Skin epidermis (tissue), 12 donors: Measurements from ENCODE around the gene KIR3DL1.
A peak's percentile ranks its signal among the peaks of the same experiment; 100 is the strongest.
"Not testable (repeated sequence)": the region's sequence is repeated elsewhere in the genome, so short reads cannot be mapped to it uniquely, and the experiment has no call there.

Source experiments
- H3K27ac ChIP-seq, 21 experiments: fragments of 200-600 bp; sonication (generic) in 11 of 21; one replicate each; pipeline ENCODE4 v1.5.0; 2020; ENCODE audit warnings: mild to moderate bottlenecking in 3 of 21, inconsistent platforms in 2 of 21, moderate library complexity in 2 of 21
- H3K4me3 ChIP-seq, 7 experiments: fragments of 200-600 bp; sonication (generic) in 2 of 7; one replicate each; pipeline ENCODE4 v1.5.0; 2020; ENCODE audit warnings: inconsistent platforms in 2 of 7, mild to moderate bottlenecking in 2 of 7, moderate library complexity in 1 of 7

KIR3DL1 gene

GRCh38 chr19:54816251-54816650 lies at the start of gene KIR3DL1:
Gene KIR3DL1 (plus strand): TSS chr19:54816468.
- H3K27ac ChIP-seq, H3K4me3 ChIP-seq: not testable (repeated sequence)

GRCh38 chr19:54769646-54770045 lies 46.6 kb upstream of the KIR3DL1 start, which contains the start of gene KIR2DL1:
Gene KIR2DL1 (plus strand): TSS chr19:54769793. CDS start chr19:54769851, 58 bp downstream.
- H3K4me3 ChIP-seq, H3K27ac ChIP-seq: not testable (repeated sequence)

DNA sequence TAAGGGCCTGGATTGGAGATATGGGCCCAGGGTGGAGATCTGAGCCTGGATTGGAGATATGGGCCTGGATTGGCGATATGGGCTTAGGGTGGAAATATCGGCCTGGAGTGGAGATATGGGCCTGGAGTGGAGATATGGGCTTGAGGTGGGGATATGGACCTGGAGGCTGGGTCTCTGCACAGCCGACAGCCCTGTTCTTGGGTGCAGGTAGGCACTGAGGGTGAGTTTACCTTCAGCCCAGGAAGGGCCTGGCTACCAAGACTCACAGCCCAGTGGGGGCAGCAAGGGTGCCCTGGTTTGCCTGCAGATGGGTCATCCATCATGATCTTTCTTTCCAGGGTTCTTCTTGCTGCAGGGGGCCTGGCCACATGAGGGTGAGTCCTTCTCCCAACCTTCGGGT lies 45.8 kb upstream of the KIR3DL1 start:
- H3K4me3 ChIP-seq, H3K27ac ChIP-seq: not testable (repeated sequence)

DNA sequence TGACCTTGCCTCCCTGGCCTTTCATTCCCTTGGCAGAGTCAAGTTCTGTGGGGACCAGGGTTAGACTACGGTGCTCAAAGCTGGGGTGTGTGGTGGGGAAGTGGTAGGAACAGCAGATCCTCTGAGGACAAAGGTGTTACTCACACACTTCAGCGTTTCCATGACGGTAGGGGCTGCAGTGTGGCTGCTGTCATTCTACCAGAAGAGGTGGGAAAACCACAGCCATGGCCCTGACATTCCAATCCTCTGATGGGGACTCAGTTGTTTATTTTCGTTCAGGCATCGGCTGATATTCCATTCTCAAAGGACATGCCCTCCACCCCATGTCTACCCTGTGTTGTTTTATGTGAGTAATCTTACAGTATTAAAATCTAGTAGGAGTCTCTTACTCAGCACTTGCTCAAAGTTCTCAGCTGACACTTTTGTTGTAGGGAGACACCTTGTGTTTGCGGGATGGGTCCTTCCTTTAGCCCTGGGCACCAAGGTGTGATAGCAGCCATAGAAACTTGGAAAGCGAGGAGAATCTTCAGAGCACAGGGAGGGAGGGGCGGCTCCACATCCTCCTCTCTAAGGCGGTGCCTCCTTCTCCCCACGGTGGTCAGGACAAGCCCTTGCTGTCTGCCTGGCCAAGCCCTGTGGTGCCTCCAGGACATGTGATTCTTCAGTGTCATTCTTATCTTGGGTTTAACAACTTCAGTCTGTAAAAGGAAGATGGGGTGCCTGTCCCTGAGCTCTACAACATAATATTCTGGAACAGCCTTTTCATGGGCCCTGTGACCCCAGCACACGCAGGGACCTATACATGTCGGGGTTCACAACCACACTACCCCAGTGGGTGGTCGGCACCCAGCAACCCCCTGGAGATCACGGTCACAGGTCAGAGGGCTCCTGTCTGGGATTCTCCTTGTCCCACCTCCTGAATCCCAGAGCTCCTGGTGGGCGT lies 45.0 kb upstream of the KIR3DL1 start:
- H3K4me3 ChIP-seq, H3K27ac ChIP-seq: not testable (repeated sequence)

GRCh38 chr19:54772666-54773065 lies 43.6 kb upstream of the KIR3DL1 start:
- not testable (repeated sequence) for H3K27ac ChIP-seq, H3K4me3 ChIP-seq

DNA sequence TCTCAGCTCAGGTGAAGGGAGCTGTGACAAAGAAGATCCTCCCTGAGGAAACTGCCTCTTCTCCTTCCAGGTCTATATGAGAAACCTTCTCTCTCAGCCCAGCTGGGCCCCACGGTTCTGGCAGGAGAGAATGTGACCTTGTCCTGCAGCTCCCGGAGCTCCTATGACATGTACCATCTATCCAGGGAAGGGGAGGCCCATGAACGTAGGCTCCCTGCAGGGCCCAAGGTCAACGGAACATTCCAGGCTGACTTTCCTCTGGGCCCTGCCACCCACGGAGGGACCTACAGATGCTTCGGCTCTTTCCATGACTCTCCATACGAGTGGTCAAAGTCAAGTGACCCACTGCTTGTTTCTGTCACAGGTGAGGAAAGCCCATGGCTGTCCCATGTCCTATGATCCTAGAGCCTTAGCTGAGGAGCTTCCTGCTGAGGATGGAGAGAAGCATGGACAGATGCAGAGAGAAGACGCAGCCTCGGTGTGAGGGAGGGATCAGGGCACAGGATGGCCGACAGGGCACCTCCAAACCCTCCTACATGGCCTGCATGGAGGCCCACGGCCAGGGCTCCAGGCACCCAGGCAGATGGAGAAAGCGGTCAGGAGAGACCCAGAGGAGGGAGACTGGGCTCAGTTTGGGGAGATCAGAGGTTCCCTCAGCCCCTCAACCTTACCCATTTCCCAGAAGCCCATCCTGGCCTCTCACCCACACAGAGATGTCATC lies 41.0 kb upstream of the KIR3DL1 start:
- H3K4me3 ChIP-seq, H3K27ac ChIP-seq: not testable (repeated sequence)

GRCh38 chr19:54775830-54776229 lies 40.4 kb upstream of the KIR3DL1 start:
- not testable (repeated sequence) for H3K27ac ChIP-seq, H3K4me3 ChIP-seq

GRCh38 chr19:54777851-54778250 lies 38.4 kb upstream of the KIR3DL1 start:
- H3K27ac ChIP-seq, H3K4me3 ChIP-seq: not testable (repeated sequence)

DNA sequence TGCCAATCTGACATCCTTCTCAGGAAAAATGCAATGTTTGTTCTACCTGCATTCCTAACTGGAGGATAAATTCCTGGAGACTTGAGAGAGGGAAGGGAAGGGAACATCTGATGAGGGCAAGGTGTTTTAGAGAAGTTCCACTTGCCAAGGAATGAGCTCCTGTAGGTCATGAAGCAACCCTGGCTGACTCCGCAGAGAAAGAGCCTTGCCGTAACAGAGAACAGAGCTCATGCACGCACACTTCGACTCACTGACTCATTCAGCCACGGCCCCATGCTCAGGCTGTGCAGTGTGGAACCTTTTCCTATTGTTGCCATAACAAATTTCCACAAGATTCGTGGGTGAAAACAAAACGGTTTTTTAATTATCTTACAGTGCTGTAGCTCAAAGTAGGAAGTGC lies 37.4 kb upstream of the KIR3DL1 start:
- H3K4me3 ChIP-seq, H3K27ac ChIP-seq: not testable (repeated sequence)

DNA sequence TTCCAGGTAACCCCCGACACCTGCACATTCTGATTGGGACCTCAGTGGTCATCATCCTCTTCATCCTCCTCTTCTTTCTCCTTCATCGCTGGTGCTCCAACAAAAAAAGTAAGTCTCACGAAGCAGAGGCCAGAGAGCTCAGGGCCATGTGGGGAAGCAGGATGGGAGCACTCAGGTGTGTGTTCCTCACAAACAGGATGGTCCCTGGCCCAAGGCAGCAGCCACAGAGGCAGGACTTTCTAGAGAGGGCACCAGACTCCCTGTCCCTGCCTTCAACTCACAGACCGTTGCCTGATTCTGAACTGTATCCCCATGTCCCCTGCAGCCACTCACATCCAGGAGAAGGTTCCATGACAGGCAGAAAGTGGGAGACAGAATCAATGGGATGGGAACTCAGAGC lies 33.4 kb upstream of the KIR3DL1 start:
- not testable (repeated sequence) for H3K4me3 ChIP-seq, H3K27ac ChIP-seq

DNA sequence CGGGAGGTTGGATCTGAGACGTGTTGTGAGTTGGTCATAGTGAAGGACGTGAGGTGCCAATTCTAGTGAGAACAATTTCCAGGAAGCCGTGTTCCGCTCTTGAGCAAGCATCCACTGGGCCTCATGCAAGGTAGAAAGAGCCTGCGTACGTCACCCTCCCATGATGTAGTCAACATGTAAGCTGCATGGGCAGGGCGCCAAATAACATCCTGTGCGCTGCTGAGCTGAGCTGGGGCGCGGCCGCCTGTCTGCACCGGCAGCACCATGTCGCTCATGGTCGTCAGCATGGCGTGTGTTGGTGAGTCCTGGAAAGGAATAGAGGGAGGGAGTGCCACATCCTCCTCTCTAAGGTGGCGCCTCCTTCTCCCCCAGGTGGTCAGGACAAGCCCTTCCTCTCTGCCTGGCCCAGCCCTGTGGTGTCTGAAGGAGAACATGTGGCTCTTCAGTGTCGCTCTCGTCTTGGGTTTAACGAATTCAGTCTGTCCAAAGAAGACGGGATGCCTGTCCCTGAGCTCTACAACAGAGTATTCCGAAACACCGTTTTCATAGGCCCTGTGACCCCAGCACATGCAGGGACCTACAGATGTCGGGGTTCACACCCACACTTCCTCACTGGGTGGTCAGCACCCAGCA lies 30.1 kb upstream of the KIR3DL1 start:
- not testable (repeated sequence) for H3K27ac ChIP-seq, H3K4me3 ChIP-seq

DNA sequence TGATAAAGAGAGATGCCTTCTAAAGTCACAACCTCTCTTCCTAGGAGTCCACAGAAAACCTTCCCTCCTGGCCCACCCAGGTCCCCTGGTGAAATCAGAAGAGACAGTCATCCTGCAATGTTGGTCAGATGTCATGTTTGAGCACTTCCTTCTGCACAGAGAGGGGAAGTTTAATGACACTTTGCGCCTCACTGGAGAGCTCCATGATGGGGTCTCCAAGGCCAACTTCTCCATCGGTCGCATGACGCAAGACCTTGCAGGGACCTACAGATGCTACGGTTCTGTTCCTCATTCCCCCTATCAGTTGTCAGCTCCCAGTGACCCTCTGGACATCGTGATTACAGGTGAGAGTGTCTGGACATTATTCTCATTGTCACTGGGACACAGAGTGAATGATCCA lies 28.1 kb upstream of the KIR3DL1 start:
- H3K4me3 ChIP-seq, H3K27ac ChIP-seq: not testable (repeated sequence)

DNA sequence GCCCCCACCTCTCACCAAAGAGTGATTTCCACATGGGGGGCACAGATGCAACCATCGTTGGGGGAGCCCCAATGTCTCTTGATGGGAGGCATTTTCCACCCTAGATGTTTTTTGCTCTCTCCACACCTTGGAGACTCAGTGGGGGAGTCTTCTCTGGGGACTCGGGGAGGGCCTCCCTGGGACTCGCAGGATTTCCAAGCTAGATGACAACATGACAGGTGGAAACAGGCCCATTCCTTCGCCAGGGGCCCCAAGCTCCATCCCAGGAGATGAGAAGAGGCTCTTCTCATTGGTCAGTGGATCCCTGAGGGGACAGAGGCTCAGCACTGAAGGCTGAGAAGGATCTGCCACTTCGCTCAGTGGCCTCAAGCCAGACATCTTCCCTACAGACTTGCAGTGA lies 25.6 kb upstream of the KIR3DL1 start:
- H3K4me3 ChIP-seq, result no peak overlapping the region
- no peak overlapping the region for H3K27ac ChIP-seq

DNA sequence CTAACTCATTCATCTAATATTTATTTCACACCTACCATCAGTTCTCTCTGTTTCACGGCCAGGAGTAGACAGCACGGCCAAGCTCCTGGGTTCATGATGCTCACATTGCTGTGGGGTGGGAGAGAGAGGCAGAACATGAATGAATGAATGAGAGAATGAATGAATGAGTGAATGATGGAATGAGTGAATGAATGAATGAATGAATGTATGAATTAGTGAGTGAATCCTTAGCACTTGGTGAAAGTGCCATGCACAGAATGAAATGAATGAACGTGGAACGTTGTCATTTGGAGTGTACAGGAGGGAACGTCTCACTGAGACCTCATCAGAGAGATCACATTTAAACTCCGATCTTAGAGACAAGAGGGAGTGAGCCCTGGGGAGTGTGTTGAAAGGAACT lies 24.8 kb upstream of the KIR3DL1 start:
- Histone ChIP-seq H3K27ac (no peak overlapping the region), H3K4me3 (no peak overlapping the region)

DNA sequence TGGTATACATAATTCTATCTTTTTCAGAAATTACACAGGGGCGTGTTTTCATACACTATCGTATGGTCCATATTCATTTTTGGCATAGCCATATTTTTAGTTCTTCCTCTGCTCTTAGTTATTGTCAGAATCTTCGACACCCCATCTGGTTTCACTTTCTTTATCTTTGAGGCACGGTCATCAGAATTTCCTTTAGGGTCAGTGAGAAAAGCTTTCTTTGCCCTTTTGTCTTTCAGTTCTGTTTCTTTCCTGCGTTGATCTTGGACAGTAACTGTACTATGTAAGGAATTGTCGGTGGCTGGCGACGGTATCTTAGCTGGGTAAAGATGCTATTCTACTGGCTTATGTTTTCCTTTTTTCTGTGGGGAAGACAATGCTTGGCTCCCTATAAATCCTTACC lies 23.5 kb upstream of the KIR3DL1 start:
- no peak overlapping the region for H3K27ac ChIP-seq
- H3K4me3 ChIP-seq, result peak overlapping the region in 2 of 7 experiments; percentile 4 to 6

DNA sequence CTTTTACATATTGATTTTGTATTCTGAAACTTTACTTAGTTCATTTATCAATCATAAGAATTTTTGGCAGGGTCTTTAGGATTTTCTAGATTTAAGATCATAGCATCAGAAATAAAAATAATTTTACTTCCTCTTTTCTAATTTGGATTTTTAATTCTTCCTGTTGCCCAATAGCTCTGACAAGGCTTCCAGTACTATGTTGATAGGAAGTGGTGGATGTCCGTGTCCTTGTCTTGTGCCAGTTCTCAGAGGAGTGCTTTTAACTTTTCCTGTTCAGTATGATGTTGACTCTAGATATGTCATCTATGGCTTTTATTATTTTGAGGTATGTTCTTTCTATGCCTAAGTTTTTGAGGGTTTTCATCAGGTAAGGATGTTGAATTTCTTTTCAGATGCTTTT lies 20.5 kb upstream of the KIR3DL1 start:
- Histone ChIP-seq H3K27ac (no peak overlapping the region), H3K4me3 (no peak overlapping the region)

DNA sequence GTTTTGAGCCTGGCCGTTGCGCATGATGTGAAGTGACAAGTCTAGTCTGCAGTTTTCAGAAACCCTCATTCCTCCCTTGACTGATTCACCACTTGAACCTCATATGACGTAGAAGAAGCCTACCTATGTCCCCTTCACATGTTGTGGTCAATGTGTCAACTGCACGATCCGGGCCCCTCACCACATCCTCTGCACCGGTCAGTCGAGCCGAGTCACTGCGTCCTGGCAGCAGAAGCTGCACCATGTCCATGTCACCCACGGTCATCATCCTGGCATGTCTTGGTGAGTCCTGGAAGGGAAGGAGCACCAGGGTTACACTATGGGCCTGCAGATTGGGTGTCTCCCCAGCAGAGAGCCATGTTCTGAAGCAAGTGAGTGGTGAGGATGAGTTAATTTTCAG lies 12.9 kb upstream of the KIR3DL1 start, which contains the start of gene KIR2DL4:
KIR2DL4 (plus strand) TSS at position 201 of the 400 bp plus-strand sequence; CDS start at position 243, 42 bp downstream.
- H3K27ac ChIP-seq, result no peak within 1 kb of the TSS
- H3K4me3 ChIP-seq, result no peak within 1 kb of the TSS

DNA sequence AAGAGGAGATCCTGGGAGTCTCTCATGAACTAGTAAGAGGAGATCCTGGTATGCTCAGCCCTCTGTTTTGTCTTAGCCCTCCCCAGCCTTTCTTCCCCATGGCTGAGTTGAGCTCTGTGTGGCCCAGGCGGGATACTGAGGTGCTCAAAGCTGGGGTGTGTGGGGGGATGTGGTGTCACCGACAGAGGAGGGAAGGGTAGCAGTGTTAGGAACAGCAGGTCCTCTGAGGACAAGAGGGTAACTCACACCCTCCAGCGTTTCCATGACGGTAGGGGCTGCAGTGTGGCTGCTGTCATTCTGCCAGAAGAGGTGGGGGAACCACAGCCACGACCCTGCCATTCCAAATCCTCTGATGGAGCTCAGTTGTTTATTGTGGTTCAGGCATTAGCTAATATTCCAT lies 12.2 kb upstream of the KIR3DL1 start:
- Histone ChIP-seq H3K27ac (no peak overlapping the region), H3K4me3 (no peak overlapping the region)

- H3K27ac ChIP-seq, result no peak overlapping the region
- no peak overlapping the region for H3K4me3 ChIP-seq
Observed at GRCh38 chr19:54804571-54804970, 11.7 kb upstream of the KIR3DL1 start.
